Measurements from ENCODE around the gene PPIP5K2.
"Not testable (repeated sequence)": the region's sequence is repeated elsewhere in the genome, so short reads cannot be mapped to it uniquely, and the experiment has no call there.

The PPIP5K2 gene

DNA sequence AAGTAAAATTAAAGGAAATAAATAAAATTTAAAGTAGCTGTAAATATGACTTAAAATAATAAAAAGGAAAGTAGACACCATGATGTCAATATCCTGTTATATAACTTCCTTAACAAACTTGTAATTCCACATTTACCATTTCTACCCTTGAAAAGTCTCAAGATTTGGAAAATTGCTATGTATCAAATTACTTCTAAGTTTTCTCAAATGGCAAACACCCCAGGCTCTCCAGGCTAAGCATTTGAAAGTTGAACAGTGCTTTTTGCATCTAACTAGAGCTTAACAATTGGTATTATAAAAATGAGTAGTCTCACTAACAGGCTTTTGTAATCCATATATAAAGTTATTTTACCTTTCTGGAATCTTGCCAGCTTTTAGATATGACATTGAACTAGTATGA lies 97.0 kb downstream of the PPIP5K2 start:
- TF ChIP-seq, protein P1, sequence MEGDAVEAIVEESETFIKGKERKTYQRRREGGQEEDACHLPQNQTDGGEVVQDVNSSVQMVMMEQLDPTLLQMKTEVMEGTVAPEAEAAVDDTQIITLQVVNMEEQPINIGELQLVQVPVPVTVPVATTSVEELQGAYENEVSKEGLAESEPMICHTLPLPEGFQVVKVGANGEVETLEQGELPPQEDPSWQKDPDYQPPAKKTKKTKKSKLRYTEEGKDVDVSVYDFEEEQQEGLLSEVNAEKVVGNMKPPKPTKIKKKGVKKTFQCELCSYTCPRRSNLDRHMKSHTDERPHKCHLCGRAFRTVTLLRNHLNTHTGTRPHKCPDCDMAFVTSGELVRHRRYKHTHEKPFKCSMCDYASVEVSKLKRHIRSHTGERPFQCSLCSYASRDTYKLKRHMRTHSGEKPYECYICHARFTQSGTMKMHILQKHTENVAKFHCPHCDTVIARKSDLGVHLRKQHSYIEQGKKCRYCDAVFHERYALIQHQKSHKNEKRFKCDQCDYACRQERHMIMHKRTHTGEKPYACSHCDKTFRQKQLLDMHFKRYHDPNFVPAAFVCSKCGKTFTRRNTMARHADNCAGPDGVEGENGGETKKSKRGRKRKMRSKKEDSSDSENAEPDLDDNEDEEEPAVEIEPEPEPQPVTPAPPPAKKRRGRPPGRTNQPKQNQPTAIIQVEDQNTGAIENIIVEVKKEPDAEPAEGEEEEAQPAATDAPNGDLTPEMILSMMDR (IDR thresholded peaks at IDR 0.05; ENCODE audit: low read depth, low read length) = no peak
- DNase-seq (ENCODE audit: extremely low read depth, low read depth) = no peak

DNA sequence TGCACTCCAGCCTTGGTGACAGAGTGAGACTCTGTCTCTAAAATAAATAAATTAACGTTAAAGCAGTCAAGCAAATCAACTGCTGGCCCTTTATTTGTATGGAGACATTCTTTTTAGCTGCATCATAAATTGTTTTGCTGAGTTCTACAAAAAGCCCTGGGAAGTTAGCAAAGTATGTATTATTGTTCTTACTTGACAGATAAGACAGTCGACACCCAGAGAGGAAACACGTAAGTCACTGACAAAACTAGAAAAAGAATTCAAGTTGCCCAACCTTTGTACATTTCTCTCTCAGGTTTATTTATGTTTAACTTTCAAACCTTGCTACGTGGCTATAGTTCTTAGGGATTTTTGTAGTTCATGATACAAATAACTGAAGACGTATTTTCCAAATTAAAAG lies 98.1 kb downstream of the PPIP5K2 start:
- TF ChIP-seq, protein P1 (IDR thresholded peaks at IDR 0.05; ENCODE audit: low read depth, low read length) = no peak
- no peak for DNase-seq (ENCODE audit: extremely low read depth, low read depth)

DNA sequence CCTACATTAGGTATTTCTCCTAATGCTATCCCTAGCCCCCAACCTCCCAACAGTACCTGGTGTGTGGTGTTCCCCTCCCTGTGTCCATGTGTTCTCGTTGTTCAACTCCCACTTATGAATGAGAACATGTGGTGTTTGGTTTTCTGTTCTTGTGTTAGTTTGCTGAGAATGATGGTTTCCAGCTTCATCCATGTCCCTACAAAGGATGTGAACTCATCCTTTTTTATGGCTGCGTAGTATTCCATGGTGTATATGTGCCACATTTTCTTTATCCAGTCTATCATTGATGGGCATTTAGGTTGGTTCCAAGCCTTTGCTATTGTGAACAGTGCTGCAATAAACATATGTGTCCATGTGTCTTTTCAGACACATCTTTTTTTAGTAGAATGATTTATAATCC lies 99.0 kb downstream of the PPIP5K2 start:
- DNase-seq (ENCODE audit: extremely low read depth, low read depth) = not testable (repeated sequence)

DNA sequence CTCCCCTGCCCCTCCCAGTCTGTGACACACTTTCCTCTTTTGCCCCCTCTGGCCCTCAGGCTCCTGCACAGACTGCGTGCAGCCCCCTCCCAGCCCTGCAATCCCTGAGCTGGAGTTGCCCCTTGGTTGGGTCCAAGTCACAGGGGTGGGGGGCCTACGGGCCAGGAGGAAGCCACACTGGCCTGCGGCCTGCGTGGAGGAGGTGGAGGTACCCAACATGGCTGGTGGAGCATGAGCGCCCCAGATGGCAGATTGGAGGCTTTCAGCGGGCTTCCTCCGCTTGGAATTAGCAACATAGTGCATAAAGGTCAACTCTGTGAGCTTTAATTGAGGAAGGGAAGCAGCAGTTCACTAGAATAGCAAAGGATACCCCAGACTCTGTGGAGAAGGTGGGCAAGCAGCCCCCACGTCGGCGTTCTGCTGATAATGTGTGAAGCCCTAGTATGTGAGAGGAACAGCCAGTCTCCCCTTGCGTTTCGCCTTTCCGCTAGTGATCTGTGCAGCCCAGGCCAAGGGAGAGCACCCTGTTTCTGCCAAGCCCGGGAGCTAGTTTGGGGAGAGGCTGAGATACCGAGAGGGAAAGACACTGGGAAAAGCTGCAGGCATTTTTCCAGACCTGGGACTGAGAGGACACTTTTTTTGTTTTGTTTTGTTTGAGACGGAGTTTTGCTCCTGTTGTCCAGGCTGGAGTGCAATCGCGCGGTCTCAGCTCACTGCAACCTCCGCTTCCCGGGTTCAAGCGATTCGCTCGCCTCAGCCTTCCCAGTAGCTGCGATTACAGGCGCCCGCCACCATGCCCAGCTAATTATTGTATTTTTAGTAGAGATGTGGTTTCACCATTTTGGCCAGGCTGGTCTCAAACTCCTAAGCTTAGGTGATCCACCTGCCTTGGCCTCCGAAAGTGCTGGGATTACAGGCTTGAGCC lies 103.2 kb downstream of the PPIP5K2 start:
- no peak for DNase-seq (ENCODE audit: extremely low read depth, low read depth)

DNA sequence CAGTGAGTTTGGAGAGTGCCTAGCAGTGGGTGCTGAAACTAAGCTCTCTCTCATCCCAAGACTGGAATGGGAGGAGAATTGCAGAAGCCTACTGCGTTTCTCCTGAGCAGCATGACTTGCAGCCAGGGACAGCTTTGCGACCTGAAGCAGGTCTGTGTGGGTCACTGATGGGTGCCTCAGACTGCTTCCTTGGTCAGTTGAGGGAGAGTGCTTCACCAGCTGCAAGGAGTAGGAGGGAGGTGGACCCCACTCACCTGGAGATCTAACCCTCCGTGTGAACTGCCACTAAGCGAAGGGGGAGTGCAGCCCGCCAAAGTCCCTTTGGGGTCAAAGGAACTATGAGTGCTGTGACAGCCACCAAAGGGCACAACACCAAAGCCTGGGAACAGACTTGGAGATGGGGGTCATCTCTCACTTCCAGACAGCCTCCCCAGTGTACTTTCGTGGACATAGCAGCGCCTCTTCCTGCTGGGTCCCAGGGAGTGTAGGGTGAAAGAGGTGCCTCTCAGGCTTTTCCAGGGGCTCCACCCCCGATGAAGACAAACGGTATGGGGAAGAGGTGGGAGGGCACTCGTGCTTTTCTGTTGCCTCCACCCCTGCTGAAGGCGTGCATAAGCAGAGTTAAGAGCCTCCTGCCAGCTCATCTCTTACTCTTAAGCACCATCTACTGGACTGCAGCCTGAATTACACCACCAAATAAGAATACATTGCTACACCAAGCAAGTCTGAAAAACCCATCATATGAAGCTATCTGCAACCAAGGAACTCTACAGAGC lies 104.2 kb downstream of the PPIP5K2 start:
- TF ChIP-seq, protein P1 (IDR thresholded peaks at IDR 0.05; ENCODE audit: low read depth, low read length) = peak; percentile 72
- DNase-seq (ENCODE audit: extremely low read depth, low read depth) = no peak

More for the DNA sequence above, 103.2 kb downstream of the PPIP5K2 start:
- TF ChIP-seq, protein P1 (IDR thresholded peaks at IDR 0.05; ENCODE audit: low read depth, low read length) = no peak

DNA sequence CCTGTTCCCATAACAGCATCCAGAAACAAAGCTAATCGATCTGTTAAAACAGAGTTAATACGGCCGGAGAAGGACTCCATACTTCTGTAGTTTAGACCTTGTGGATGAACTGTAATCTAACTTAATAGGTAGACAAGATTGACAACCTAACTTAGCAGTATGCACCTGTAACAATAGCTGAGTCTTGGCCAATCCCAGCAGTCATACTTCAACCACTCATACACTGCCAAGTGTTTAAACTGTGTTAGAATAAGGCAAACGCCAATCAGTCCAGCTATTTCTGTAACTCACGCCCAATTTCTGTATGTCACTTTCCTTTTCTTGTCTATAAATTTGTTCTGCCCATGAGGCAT lies 104.8 kb downstream of the PPIP5K2 start:
- TF ChIP-seq, protein P1 (IDR thresholded peaks at IDR 0.05; ENCODE audit: low read depth, low read length) = no peak
- DNase-seq (ENCODE audit: extremely low read depth, low read depth) = no peak

DNA sequence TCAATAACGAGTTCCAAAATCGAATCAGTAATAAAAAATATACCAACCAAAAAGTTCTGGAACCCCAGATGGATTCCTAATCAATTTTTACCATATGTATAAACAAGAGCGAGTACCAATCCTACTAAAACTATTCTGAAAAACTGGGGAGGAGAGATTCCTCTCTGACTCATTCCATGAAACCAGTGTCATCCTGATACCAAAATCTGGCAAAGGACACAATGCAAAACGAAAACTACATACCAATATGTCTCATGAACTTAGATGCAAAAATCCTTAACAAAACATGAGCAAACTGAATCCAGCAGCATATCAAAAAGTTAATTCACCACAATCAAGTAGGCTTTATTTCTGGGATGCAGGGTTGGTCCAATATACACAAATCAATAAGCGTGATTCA lies 108.0 kb downstream of the PPIP5K2 start:
- TF ChIP-seq, protein P1 (IDR thresholded peaks at IDR 0.05; ENCODE audit: low read depth, low read length) = no peak
- DNase-seq (ENCODE audit: extremely low read depth, low read depth) = no peak

Data from AG09319 (cell line).